Ishikawa (cell line): ENCODE data around the gene PSMA7.

Source experiments
- CEBPB ChIP-seq: IDR thresholded peaks from 2 replicates; pipeline ENCODE4 v1.6.1; 2012
- CREB1 ChIP-seq: IDR thresholded peaks from 2 replicates; pipeline ENCODE4 v1.6.1; 2012; ENCODE audit warnings: low read depth
- EGR1 ChIP-seq: IDR thresholded peaks from 2 replicates; pipeline ENCODE4 v1.6.1; 2012
- EP300 ChIP-seq: IDR thresholded peaks from 2 replicates; pipeline ENCODE4 v1.6.1; 2012; ENCODE audit warnings: borderline replicate concordance
- FOXM1 ChIP-seq: IDR thresholded peaks from 2 replicates; pipeline ENCODE4 v1.6.1; 2012; ENCODE audit warnings: low read depth, borderline replicate concordance
- NFIC ChIP-seq: IDR thresholded peaks from 2 replicates; pipeline ENCODE4 v1.6.1; 2012
- RAD21 ChIP-seq: IDR thresholded peaks from 2 replicates; pipeline ENCODE4 v1.6.1; 2012; ENCODE audit warnings: low read depth
- TAF1 ChIP-seq: IDR thresholded peaks from 2 replicates; pipeline ENCODE4 v1.6.1; 2012; ENCODE audit warnings: low read depth, mild to moderate bottlenecking
- TCF12 ChIP-seq: IDR thresholded peaks from 2 replicates; pipeline ENCODE4 v1.6.1; 2012; ENCODE audit warnings: low read depth
- TEAD4 ChIP-seq: IDR thresholded peaks from 2 replicates; pipeline ENCODE4 v1.6.1; 2012
- YY1 ChIP-seq: IDR thresholded peaks from 2 replicates; pipeline ENCODE4 v1.6.1; 2012; ENCODE audit warnings: low read depth
- ZBTB7A ChIP-seq: IDR thresholded peaks from 2 replicates; pipeline ENCODE4 v1.6.1; 2012; ENCODE audit warnings: low read depth
- TF ChIP-seq, protein P1 (sequence below): IDR thresholded peaks from 2 replicates; pipeline ENCODE4 v1.6.1; 2012
- TF ChIP-seq, protein P2 (sequence below): IDR thresholded peaks from 2 replicates; pipeline ENCODE4 v1.6.1; 2012
- TF ChIP-seq, protein P3 (sequence below): IDR thresholded peaks from 2 replicates; pipeline ENCODE4 v1.6.1; 2012; ENCODE audit warnings: low read depth, mild to moderate bottlenecking

Gene PSMA7

DNA sequence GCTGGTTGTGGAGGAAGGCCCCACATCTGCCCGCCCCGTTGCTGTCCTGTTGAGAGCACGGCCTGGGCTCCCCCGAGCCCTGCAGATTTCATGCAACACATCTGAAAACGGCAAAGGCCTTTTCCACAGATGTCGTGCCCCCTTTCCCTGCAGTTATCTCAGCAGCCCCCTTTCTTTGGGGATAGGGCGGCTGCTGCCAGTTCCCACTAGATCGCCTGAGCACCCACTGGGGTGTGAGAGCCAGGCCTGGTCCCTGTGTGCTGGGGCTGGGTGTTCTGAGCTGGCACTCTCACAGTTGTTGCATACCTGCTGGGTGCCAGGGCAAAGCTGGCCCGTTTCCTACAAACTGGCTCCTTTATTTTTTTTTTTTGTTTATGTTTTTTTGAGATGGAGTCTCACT, 27.3 kb upstream of the PSMA7 start:
- TF ChIP-seq CEBPB (no peak), TAF1 (no peak), YY1 (no peak), TEAD4 (no peak), EGR1 (no peak), EP300 (no peak), FOXM1 (no peak), ZBTB7A (no peak), RAD21 (no peak), NFIC (no peak), CREB1 (no peak), TCF12 (no peak)
- TF ChIP-seq, protein P1, sequence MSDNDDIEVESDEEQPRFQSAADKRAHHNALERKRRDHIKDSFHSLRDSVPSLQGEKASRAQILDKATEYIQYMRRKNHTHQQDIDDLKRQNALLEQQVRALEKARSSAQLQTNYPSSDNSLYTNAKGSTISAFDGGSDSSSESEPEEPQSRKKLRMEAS, result no peak
- TF ChIP-seq, protein P2, sequence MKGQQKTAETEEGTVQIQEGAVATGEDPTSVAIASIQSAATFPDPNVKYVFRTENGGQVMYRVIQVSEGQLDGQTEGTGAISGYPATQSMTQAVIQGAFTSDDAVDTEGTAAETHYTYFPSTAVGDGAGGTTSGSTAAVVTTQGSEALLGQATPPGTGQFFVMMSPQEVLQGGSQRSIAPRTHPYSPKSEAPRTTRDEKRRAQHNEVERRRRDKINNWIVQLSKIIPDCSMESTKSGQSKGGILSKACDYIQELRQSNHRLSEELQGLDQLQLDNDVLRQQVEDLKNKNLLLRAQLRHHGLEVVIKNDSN, result no peak
- TF ChIP-seq, protein P3, sequence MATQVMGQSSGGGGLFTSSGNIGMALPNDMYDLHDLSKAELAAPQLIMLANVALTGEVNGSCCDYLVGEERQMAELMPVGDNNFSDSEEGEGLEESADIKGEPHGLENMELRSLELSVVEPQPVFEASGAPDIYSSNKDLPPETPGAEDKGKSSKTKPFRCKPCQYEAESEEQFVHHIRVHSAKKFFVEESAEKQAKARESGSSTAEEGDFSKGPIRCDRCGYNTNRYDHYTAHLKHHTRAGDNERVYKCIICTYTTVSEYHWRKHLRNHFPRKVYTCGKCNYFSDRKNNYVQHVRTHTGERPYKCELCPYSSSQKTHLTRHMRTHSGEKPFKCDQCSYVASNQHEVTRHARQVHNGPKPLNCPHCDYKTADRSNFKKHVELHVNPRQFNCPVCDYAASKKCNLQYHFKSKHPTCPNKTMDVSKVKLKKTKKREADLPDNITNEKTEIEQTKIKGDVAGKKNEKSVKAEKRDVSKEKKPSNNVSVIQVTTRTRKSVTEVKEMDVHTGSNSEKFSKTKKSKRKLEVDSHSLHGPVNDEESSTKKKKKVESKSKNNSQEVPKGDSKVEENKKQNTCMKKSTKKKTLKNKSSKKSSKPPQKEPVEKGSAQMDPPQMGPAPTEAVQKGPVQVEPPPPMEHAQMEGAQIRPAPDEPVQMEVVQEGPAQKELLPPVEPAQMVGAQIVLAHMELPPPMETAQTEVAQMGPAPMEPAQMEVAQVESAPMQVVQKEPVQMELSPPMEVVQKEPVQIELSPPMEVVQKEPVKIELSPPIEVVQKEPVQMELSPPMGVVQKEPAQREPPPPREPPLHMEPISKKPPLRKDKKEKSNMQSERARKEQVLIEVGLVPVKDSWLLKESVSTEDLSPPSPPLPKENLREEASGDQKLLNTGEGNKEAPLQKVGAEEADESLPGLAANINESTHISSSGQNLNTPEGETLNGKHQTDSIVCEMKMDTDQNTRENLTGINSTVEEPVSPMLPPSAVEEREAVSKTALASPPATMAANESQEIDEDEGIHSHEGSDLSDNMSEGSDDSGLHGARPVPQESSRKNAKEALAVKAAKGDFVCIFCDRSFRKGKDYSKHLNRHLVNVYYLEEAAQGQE, result no peak

DNA sequence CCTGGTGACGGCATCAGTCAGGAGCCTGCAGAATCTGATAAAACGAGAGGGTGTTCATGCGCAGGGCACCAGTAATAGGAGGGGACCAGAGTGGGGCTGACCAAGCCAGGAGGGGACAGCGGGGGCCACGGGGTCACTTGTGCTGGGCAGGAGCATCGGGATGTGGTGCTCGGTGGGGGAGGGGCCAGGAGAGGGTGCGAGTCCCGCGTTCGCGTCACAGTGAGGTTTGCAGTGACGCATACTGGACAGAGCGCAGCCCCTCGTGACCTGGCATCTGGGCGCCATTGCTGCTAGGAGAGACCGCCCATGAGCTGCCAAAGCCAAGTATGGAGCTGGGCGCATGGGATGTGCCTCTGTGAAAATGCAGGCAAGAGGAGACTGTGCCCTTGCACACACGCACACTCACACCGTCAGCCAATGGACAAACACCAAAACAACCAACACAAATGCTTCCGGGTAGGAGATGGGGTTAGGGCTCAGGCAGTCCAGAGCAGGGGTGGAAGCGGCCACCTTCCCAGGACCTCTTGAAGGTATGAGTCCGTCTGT, 25.8 kb upstream of the PSMA7 start:
- no peak for TF ChIP-seq NFIC
- TF ChIP-seq YY1, result no peak
- no peak for TF ChIP-seq CREB1
- TF ChIP-seq, protein P3, result no peak
- TF ChIP-seq TEAD4, result no peak
- TF ChIP-seq ZBTB7A, result no peak

DNA sequence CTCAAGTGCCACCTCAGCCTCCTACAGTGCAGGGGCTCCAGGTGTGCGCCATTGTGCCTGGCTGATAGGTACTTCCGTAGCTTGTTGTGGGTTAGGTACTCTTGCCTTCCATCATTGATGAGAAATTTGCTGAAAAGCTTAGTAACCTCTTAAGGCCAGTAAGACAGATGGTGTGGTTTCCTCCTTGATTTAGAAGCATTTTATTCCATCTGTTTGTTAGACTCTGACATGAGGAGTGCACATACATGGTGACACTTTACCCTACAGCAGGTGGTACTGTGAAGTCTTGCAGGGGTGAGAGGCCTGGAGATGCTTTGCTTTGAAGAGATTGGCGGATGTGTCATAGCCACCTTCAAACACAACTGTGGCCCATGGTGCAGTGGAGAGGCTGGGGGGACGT, 24.9 kb upstream of the PSMA7 start:
- TF ChIP-seq NFIC, result no peak
- TF ChIP-seq TAF1, result no peak
- TF ChIP-seq, protein P2, result no peak
- TF ChIP-seq CREB1, result no peak

DNA sequence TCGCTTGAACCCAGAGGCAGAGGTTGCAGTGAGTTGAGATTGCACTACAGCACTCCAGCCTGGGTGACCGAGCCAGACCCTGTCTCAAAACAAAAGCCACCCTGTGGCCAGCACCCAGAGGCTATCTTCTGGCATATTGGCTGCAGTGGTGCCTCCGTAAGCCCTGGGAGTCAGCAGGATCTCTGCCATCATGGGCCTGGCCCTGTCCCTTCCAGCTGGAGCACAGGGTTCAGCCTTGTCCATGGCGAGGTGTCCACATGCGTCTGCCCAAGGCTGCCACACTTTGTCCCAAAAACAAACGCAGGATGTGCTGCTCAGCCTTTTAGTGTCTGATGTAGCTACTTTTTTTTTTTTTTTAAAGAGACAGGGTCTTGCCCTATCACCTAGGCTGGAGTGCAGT, 24.3 kb upstream of the PSMA7 start:
- TF ChIP-seq CEBPB (no peak), TCF12 (no peak), CREB1 (no peak), FOXM1 (no peak), YY1 (no peak), EP300 (no peak), TAF1 (no peak), RAD21 (no peak)
- TF ChIP-seq, protein P2, result no peak
- TF ChIP-seq, protein P1, result no peak
- TF ChIP-seq, protein P3, result no peak
